Tibial nerve (tissue), 4 donors: ENCODE measurements around the gene ASPDH. TPM values are rescaled to one million over a fixed set of nuclear protein-coding genes. Genes with fewer than 3 reads are reported as not detected.

Experiments used
- DNase-seq, 2 donors: peaks; one replicate each; pipeline ENCODE4 v3.0.0-alpha.2; 2019; ENCODE audit warnings: low spot score in 2 of 2
- H3K27ac ChIP-seq, 4 donors: fragments of 200-600 bp; sonication (generic) in 3 of 4; one replicate each; pipeline ENCODE4 v1.5.1; 2017 to 2019; ENCODE audit warnings: mild to moderate bottlenecking in 1 of 4
- H3K27me3 ChIP-seq, 2 donors: fragments of 200-600 bp; sonication (generic) in 1 of 2; one replicate each; pipeline versions ENCODE4 v1.5.1 to v1.6.0; 2017 to 2019
- H3K36me3 ChIP-seq, 3 donors: fragments of 200-600 bp; sonication (generic); one replicate each; pipeline ENCODE4 v1.5.1; 2018 to 2019
- H3K4me1 ChIP-seq, 4 donors: fragments of 200-600 bp; sonication (generic) in 3 of 4; one replicate each; pipeline ENCODE4 v1.5.1; 2017 to 2019
- H3K4me3 ChIP-seq, 4 donors: fragments of 200-600 bp; sonication (generic) in 3 of 4; one replicate each; pipeline ENCODE4 v1.5.1; 2017 to 2019; ENCODE audit warnings: mild to moderate bottlenecking in 1 of 4, moderate library complexity in 1 of 4
- H3K9me3 ChIP-seq, 4 donors: fragments of 200-600 bp; sonication (generic) in 3 of 4; one replicate each; pipeline ENCODE4 v1.5.1; 2017 to 2019
- EP300 ChIP-seq, 2 donors: sonication (generic); formaldehyde crosslinking; IDR thresholded peaks; one replicate each; pipeline ENCODE4 v1.6.1; 2017; ENCODE audit warnings: antibody characterized with exemption in 2 of 2, mild to moderate bottlenecking in 1 of 2
- POLR2A ChIP-seq, 2 donors: fragments of 450-650 bp; IDR thresholded peaks; one replicate each; pipeline ENCODE4 v1.6.1; 2017; ENCODE audit warnings: antibody characterized with exemption in 2 of 2, mild to moderate bottlenecking in 2 of 2, moderate library complexity in 2 of 2
- WGBS, 2 donors: methylation state at CpG; one replicate each; pipeline ENCODE4 v1.1.5; 2018; 5-methylcytosine and 5-hydroxymethylcytosine counted together
- total RNA-seq, 4 donors: library from RNA; depleted of rRNA; stranded (reverse); fragments of >200 nt; gene quantifications; one replicate each; pipeline ENCODE4 v1.1.0, GENCODE V29; 2016
- TF ChIP-seq, protein P1 (sequence below), 5 experiments: fragments of 200-600 bp in 3 of 5; fragments of 450-650 bp in 2 of 5; sonication (generic) in 3 of 5; IDR thresholded peaks; one replicate each; pipeline ENCODE4 v1.5.1; 2016 to 2019; ENCODE audit warnings: antibody characterized with exemption in 5 of 5, mild to moderate bottlenecking in 3 of 5, moderate library complexity in 2 of 5

ASPDH gene
- total RNA-seq, 4 donors from 2014 or later, result not detected

DNA sequence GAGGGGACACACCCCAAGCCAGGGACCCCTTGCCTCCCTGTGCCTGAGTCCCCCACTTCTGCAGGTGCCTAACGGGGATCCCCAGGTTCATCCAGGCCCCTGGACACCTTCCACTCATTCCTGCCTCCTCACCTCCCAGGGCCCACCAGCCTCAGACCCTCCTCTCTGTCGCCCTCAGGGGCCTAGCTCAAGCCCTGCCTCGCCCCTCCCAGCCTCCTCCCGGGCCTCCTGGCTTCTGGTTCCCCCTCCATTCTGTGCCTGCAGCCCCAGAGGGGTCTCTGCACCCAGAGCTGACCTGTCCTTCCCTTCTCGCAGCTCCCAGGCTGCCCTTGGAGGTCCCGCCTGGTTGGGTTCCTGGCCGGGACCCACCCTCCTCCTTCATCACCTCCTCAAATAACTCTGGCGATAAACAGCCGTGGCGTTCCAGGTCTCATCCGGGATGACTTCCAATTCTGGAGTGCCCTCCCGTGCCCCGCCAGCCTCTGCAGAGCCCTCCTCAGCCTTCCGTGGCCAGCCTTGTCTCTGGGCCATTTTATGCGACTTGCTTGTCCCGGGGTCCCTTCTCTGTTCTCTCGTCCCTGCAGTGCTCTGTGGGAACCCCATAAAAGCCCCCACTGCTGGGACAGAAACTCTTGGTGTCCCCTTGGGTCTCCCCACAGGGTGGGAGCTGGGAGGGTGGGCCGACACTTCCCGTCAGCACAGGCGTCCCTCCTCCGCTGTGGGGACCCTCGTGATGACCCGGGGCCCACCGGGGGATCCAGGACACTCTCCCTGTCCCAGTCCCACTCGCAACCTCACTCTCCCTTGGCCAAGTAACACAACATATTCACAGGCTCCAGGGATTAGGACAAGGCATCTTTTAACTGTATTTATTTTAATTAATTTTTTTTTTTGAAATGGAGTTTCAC is 11.9 kb downstream of the ASPDH start:
- 62 to 65% methylated on average over 23 to 25 of the region's 25 CpGs for WGBS, 2 donors
- no peak overlapping the region for H3K4me3 ChIP-seq
- no peak for DNase-seq
- TF ChIP-seq EP300 (IDR thresholded peaks at IDR 0.05), result no peak
- no peak for TF ChIP-seq POLR2A (IDR thresholded peaks at IDR 0.05)
- TF ChIP-seq, protein P1, sequence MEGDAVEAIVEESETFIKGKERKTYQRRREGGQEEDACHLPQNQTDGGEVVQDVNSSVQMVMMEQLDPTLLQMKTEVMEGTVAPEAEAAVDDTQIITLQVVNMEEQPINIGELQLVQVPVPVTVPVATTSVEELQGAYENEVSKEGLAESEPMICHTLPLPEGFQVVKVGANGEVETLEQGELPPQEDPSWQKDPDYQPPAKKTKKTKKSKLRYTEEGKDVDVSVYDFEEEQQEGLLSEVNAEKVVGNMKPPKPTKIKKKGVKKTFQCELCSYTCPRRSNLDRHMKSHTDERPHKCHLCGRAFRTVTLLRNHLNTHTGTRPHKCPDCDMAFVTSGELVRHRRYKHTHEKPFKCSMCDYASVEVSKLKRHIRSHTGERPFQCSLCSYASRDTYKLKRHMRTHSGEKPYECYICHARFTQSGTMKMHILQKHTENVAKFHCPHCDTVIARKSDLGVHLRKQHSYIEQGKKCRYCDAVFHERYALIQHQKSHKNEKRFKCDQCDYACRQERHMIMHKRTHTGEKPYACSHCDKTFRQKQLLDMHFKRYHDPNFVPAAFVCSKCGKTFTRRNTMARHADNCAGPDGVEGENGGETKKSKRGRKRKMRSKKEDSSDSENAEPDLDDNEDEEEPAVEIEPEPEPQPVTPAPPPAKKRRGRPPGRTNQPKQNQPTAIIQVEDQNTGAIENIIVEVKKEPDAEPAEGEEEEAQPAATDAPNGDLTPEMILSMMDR (IDR thresholded peaks at IDR 0.05), result no peak
- H3K36me3 ChIP-seq, result peaks cover 0 to 15% (median 0%) of the 10 kb centered on the region in 3 donors
- H3K4me1 ChIP-seq, result peaks cover 0 to 2% (median 0%) of the 10 kb centered on the region in 4 donors
- no peak overlapping the region for H3K27ac ChIP-seq
- no peaks in the 10 kb centered on the region for H3K9me3 ChIP-seq
- H3K27me3 ChIP-seq, result peaks cover 0 to 11% of the 10 kb centered on the region in 2 donors

DNA sequence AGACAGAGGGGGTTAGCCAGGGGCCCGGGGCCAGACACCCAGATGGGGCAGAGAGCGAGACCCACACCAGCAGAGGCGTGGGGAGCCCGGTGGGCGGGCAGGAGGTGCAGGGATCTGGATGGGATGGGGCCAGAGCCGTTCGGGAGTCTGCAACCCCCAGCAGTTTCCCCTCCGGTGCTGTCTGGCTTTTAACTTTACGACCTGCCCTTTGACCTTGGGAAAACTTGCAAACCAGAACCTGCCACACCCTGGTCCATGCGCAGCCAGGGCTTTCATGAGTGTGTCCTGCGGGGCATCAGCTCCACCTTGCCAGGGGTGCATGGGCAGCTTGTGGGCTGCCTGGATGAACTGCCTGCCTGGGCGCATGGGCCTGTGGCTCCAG is 12.5 kb downstream of the ASPDH start:
- WGBS, 2 donors, result 41 to 53% methylated on average over 10 to 11 of the region's 12 CpGs
- H3K27ac ChIP-seq, result no peak overlapping the region
- DNase-seq, result no peak
- H3K36me3 ChIP-seq, result peaks cover 0 to 12% (median 0%) of the 10 kb centered on the region in 3 donors
- no peak overlapping the region for H3K4me3 ChIP-seq
- TF ChIP-seq, protein P1 (IDR thresholded peaks at IDR 0.05), result no peak
- TF ChIP-seq EP300 (IDR thresholded peaks at IDR 0.05) (no peak), POLR2A (IDR thresholded peaks at IDR 0.05) (no peak)
- peaks cover 0 to 9% (median 0%) of the 10 kb centered on the region in 4 donors for H3K4me1 ChIP-seq
- peaks cover 0 to 11% of the 10 kb centered on the region in 2 donors for H3K27me3 ChIP-seq
- H3K9me3 ChIP-seq, result no peaks in the 10 kb centered on the region

DNA sequence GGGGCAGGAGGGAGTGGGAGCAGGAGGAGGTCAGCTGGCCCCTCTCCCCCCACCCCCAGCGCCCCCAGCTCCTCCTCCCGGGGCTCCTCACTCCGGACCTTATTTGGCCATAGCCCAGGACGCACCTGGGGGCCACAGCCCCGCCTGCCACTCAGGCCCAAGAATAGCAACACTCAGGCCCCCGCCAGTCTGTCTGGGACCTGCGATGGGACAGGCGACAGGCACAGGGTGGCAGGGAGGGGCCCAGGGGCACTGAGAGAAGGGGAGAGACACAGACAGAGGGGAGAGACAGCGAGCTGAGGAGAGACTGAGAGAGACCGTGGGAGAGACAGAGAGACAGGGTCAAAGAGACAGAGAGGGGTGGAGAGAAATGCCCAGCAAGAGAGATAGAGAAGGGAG is 13.0 kb downstream of the ASPDH start:
- WGBS, 2 donors, result 56 to 69% methylated on average over 5 to 7 of the region's 10 CpGs
- no peaks in the 10 kb centered on the region for H3K9me3 ChIP-seq
- H3K36me3 ChIP-seq, result peaks cover 0 to 8% (median 0%) of the 10 kb centered on the region in 3 donors
- H3K27me3 ChIP-seq, result peaks cover 0 to 11% of the 10 kb centered on the region in 2 donors
- H3K4me3 ChIP-seq, result no peak overlapping the region
- peaks cover 0 to 11% (median 0%) of the 10 kb centered on the region in 4 donors for H3K4me1 ChIP-seq
- no peak overlapping the region for H3K27ac ChIP-seq
- TF ChIP-seq, protein P1 (IDR thresholded peaks at IDR 0.05), result no peak
- TF ChIP-seq POLR2A (IDR thresholded peaks at IDR 0.05) (no peak), EP300 (IDR thresholded peaks at IDR 0.05) (no peak)
- no peak for DNase-seq

DNA sequence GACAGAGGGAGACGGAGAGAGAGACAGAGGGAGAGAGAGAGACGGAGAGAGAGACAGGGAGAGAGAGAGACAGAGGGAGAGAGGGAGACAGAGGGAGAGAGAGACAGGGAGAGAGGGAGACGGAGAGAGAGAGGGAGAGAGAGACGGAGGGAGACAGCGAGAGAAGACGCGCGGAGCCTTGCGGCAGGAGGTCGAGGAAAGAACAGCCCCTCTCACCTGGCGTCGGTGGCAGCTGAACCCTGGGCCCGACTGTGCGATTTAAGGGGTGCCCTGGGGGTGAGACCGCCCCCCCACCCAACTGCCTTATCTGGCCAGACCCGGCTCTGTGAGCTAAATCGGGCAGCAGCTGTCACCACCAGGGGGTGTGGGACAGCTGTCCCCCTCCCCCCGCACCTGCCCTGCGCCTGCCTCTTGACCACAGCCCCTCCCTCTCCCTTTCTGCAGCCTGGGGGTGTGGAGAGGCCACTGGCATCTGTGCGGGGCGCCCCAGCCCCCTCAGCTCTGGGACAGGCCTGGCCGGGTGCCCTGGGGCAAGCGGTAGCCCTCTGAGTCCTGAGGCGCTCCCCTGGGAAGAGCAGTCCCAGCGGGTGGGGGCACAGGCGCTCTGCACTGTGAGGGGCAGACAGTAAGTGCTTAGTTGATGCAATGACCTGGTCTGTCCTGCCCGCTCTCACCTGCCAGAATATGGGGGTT is 13.5 kb downstream of the ASPDH start:
- no peak for TF ChIP-seq POLR2A (IDR thresholded peaks at IDR 0.05)
- TF ChIP-seq, protein P1 (IDR thresholded peaks at IDR 0.05), result peak in 1 of 5 experiments; percentile 10
- Histone ChIP-seq H3K27ac (no peak overlapping the region), H3K4me1 (peaks cover 0 to 11% (median 0%) of the 10 kb centered on the region in 4 donors), H3K36me3 (peaks cover 0 to 2% (median 0%) of the 10 kb centered on the region in 3 donors), H3K27me3 (peaks cover 0 to 11% of the 10 kb centered on the region in 2 donors), H3K4me3 (no peak overlapping the region), H3K9me3 (no peaks in the 10 kb centered on the region)
- DNase-seq, result no peak
- 27 to 29% methylated on average over 23 to 26 of the region's 27 CpGs for WGBS, 2 donors
